MCF 10A (cell line): Measurements from ENCODE around the gene CD247. TPM values are rescaled to one million over a fixed set of nuclear protein-coding genes. Genes with fewer than 3 reads are reported as not detected.
A peak's percentile ranks its signal among the peaks of the same experiment; 100 is the strongest.

Experiments used
- BruUV-seq: library from RNA; stranded (reverse); fragments of 400-500 nt; replicated peaks from 2 replicates; lab custom pipeline; 2021; lab: Mats Ljungman, UMichigan
- CTCF ChIA-PET: fragments of 300-600 bp; sonication (Branson Sonifier 250); formaldehyde crosslinking; extraction: SDS; loops from one replicate; lab custom pipeline; 2021; ENCODE audit warnings: antibody characterized with exemption, inconsistent platforms; lab: Yijun Ruan, JAX
- POLR2A ChIA-PET: fragments of 300-600, 350-650 bp; sonication (Branson Sonifier 250); formaldehyde crosslinking; extraction: SDS; loops from one replicate; lab custom pipeline; 2020; ENCODE audit warnings: antibody characterized with exemption, inconsistent platforms; lab: Yijun Ruan, JAX
- DNase-seq: peaks from one replicate; pipeline ENCODE4 v3.0.0-alpha.2; 2018; ENCODE audit not compliant: unreplicated experiment
- H3K27ac Mint-ChIP-seq: one replicate; pipeline ENCODE4 v1.8.0; 2022; ENCODE audit warnings: mild to moderate bottlenecking, low read depth, mixed read lengths; ENCODE audit not compliant: unreplicated experiment
- H3K27me3 Mint-ChIP-seq: one replicate; pipeline ENCODE4 v1.8.0; 2022; ENCODE audit warnings: mixed read lengths; ENCODE audit not compliant: insufficient read depth, unreplicated experiment
- H3K36me3 Mint-ChIP-seq: one replicate; pipeline ENCODE4 v1.8.0; 2022; ENCODE audit warnings: mild to moderate bottlenecking, moderate library complexity, mixed read lengths; ENCODE audit not compliant: insufficient read depth, unreplicated experiment
- H3K4me1 Mint-ChIP-seq: one replicate; pipeline ENCODE4 v1.8.0; 2022; ENCODE audit warnings: mixed read lengths; ENCODE audit not compliant: insufficient read depth, unreplicated experiment
- H3K4me3 Mint-ChIP-seq: one replicate; pipeline ENCODE4 v1.8.0; 2022; ENCODE audit warnings: mild to moderate bottlenecking, moderate library complexity, mixed read lengths; ENCODE audit not compliant: unreplicated experiment
- H3K9me3 Mint-ChIP-seq: one replicate; pipeline ENCODE4 v1.8.0; 2022; ENCODE audit warnings: mixed read lengths; ENCODE audit not compliant: unreplicated experiment
- CTCF ChIP-seq: fragments of 200-600 bp; IDR thresholded peaks from one replicate; pipeline ENCODE4 v1.8.0; 2022; ENCODE audit warnings: antibody characterized with exemption, mild to moderate bottlenecking; ENCODE audit not compliant: unreplicated experiment
- intact Hi-C: fragments of 100-400 bp; cut with micrococcal nuclease; formaldehyde crosslinking; loops from 2 replicates; pipeline ENCODE4 v1.14.1; 2022
- total RNA-seq: library from RNA; stranded (reverse); gene quantifications from 2 replicates; pipeline ENCODE4 v1.2.3, GENCODE V29; 2022

Gene CD247
- total RNA-seq, 1 experiment from 2014 or later, result not detected

GRCh38 chr1:167413328-167413727 lies 105.0 kb downstream of the CD247 start:
- intact Hi-C loops, result no loop called here
- TF ChIP-seq CTCF, result no peak
- ChIA-PET CTCF (interaction anchor here (0.5 to 8.8 kb wide), 10 partner anchors 12 to 226 kb away, joined by 3 to 54 read pairs (median 4); no protein-coding TSS in a partner anchor), POLR2A (interaction anchor here (2.0 kb wide), 1 partner anchor 11 kb away, joined by 6 read pairs; no protein-coding TSS in a partner anchor)
- Mint-ChIP-seq H3K4me3 (no peak overlapping the region), H3K4me1 (no peaks in the 10 kb centered on the region), H3K9me3 (no peaks in the 10 kb centered on the region), H3K27me3 (no peaks in the 10 kb centered on the region), H3K36me3 (peaks cover 12% of the 10 kb centered on the region), H3K27ac (no peak overlapping the region)
- no TSS peak for BruUV-seq
- no peak for DNase-seq

- ChIA-PET CTCF (interaction anchor here (0.5 to 8.8 kb wide), 9 partner anchors 11 to 167 kb away, joined by 3 to 54 read pairs (median 3); no protein-coding TSS in a partner anchor), POLR2A (interaction anchor here (2.0 kb wide), 1 partner anchor 11 kb away, joined by 6 read pairs; no protein-coding TSS in a partner anchor)
- no peaks in the 10 kb centered on the region for H3K4me1 Mint-ChIP-seq
- peaks cover 12% of the 10 kb centered on the region for H3K36me3 Mint-ChIP-seq
- intact Hi-C loops, result no loop called here
- H3K9me3 Mint-ChIP-seq, result no peaks in the 10 kb centered on the region
- H3K27ac Mint-ChIP-seq, result no peak overlapping the region
- no peak overlapping the region for H3K4me3 Mint-ChIP-seq
- BruUV-seq, result no TSS peak
- no peaks in the 10 kb centered on the region for H3K27me3 Mint-ChIP-seq
- no peak for DNase-seq
- no peak for TF ChIP-seq CTCF
Measured at GRCh38 chr1:167412920-167413319, 105.4 kb downstream of the CD247 start.

GRCh38 chr1:167412072-167412471 lies 106.3 kb downstream of the CD247 start:
- no TSS peak for BruUV-seq
- H3K4me3 Mint-ChIP-seq, result no peak overlapping the region
- peaks cover 12% of the 10 kb centered on the region for H3K36me3 Mint-ChIP-seq
- intact Hi-C loops, result no loop called here
- no peak overlapping the region for H3K27ac Mint-ChIP-seq
- ChIA-PET POLR2A (interaction anchor here (2.0 kb wide), 1 partner anchor 12 kb away, joined by 6 read pairs; no protein-coding TSS in a partner anchor), CTCF (interaction anchor here (0.6 to 8.8 kb wide), 6 partner anchors 10 to 122 kb away, joined by 3 to 54 read pairs (median 6); no protein-coding TSS in a partner anchor)
- H3K4me1 Mint-ChIP-seq, result no peaks in the 10 kb centered on the region
- no peak for DNase-seq
- no peaks in the 10 kb centered on the region for H3K27me3 Mint-ChIP-seq
- TF ChIP-seq CTCF, result no peak
- no peaks in the 10 kb centered on the region for H3K9me3 Mint-ChIP-seq

- no peak overlapping the region for H3K4me3 Mint-ChIP-seq
- H3K36me3 Mint-ChIP-seq, result peaks cover 21% of the 10 kb centered on the region
- intact Hi-C loops, result no loop called here
- ChIA-PET CTCF (interaction anchor here (0.5 to 8.8 kb wide), 11 partner anchors 8 to 410 kb away, joined by 3 to 54 read pairs (median 5); no protein-coding TSS in a partner anchor), POLR2A (interaction anchor here (0.6 kb wide), 1 partner anchor 145 kb away, joined by 3 read pairs; the partner anchor contains the start of gene CREG1)
- peak; percentile 19 for TF ChIP-seq CTCF
- H3K27ac Mint-ChIP-seq, result no peak overlapping the region
- DNase-seq, result peak; percentile 48
- H3K27me3 Mint-ChIP-seq, result no peaks in the 10 kb centered on the region
- H3K9me3 Mint-ChIP-seq, result no peaks in the 10 kb centered on the region
- BruUV-seq, result no TSS peak
- peaks cover 6% of the 10 kb centered on the region for H3K4me1 Mint-ChIP-seq
Measured at GRCh38 chr1:167409183-167409582, 109.1 kb downstream of the CD247 start.
